GM12801 (cell line): Measurements from ENCODE around the gene SBF1.

Experiments
- CTCF ChIP-seq: IDR thresholded peaks from one replicate; pipeline ENCODE4 v1.5.1; 2011; ENCODE audit warnings: control low read depth; ENCODE audit not compliant: insufficient read length; ENCODE audit errors: extremely low read depth

The SBF1 gene

GRCh38 chr22:50486561-50487289 lies 11.9 kb upstream of the SBF1 start, which contains the start of gene MIOX:
TSS of gene MIOX (plus strand) at chr22:50486859. CDS start at chr22:50486898, 39 bp downstream.
- TF ChIP-seq CTCF, result no peak

- no peak for TF ChIP-seq CTCF
These were observed 10.6 kb upstream of the SBF1 start for GRCh38 chr22:50485221-50486131.

GRCh38 chr22:50483977-50484853 lies 9.4 kb upstream of the SBF1 start:
- TF ChIP-seq CTCF, result no peak

- no peak for TF ChIP-seq CTCF
These were observed 8.7 kb upstream of the SBF1 start for GRCh38 chr22:50483556-50483955.

- no peak for TF ChIP-seq CTCF
These were observed 8.3 kb upstream of the SBF1 start for GRCh38 chr22:50483106-50483505.

GRCh38 chr22:50482107-50483074 lies 7.6 kb upstream of the SBF1 start:
- TF ChIP-seq CTCF, result no peak
